C1 segment of cervical spinal cord (tissue), 14 donors: ENCODE results near the gene E2F1.
A peak's percentile ranks its signal among the peaks of the same experiment; 100 is the strongest.

ENCODE experiments used
- DNase-seq, 14 donors: peaks; one replicate each; lab custom pipeline; 2025; lab: John Stamatoyannopoulos, UW

Gene E2F1, protein sequence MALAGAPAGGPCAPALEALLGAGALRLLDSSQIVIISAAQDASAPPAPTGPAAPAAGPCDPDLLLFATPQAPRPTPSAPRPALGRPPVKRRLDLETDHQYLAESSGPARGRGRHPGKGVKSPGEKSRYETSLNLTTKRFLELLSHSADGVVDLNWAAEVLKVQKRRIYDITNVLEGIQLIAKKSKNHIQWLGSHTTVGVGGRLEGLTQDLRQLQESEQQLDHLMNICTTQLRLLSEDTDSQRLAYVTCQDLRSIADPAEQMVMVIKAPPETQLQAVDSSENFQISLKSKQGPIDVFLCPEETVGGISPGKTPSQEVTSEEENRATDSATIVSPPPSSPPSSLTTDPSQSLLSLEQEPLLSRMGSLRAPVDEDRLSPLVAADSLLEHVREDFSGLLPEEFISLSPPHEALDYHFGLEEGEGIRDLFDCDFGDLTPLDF

GRCh38 chr20:33686100-33686983 lies at the start of gene E2F1:
E2F1 (minus strand) TSS chr20:33686385; CDS start chr20:33686264, 121 bp downstream.
- DNase-seq, result peak; percentile 56 to 97 (median 88)

DNA sequence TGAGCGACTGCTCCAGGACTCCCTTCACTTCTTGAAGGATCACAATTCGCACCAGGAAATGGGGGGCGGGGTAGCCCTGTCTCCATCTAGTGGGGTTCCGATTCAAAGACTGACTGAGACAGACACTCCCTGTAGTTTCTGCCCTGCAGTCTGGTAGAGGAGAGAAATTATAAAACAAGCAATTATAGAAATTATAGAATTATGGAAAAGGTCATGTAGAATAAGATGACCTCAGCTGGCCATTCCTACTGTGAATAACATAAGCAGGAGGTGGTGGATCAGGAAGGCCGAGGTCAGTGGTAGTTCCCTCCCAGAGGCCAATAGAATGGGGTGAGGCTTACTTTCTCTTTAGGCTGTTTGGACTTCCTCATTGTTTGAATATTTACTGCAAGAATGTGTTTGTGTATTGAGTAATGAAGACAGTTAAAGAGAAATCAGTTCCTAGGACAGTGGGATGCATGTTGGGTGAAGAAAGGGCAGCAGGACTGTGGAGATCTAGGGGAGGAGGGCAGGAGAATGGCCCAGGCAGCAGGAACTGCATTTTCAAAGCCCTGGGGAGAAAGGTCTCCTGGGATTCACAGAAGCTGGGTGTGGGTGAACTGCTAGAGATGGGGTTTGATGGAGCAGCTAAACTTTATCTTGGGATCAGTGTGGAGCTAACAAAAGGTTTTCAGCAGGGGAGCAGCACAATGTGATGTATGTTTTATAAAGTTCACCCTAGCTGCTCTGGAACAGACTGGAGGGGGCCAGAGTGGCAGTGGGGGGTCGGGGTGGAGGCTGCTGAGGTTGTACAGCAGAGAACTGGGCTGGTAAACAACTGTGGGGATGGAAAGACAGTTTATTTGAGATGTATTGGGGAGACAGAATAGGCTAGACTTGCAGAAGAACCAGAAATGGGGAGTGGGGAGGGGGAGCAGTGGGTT lies 47.7 kb upstream of the E2F1 start:
- DNase-seq, result peak in 3 of 14 donors; percentile 4 to 10 (median 8)

GRCh38 chr20:33732166-33732970 lies 46.2 kb upstream of the E2F1 start:
- peak; percentile 12 to 97 (median 86) for DNase-seq

- peak; percentile 12 to 97 (median 85) for DNase-seq
Measured at GRCh38 chr20:33731693-33732165, 45.5 kb upstream of the E2F1 start, which contains the start of gene ZNF341. ZNF341 (plus strand) TSS chr20:33731996; CDS start chr20:33732022, 26 bp downstream.

GRCh38 chr20:33730946-33731692 lies 44.9 kb upstream of the E2F1 start:
- DNase-seq, result no peak

DNA sequence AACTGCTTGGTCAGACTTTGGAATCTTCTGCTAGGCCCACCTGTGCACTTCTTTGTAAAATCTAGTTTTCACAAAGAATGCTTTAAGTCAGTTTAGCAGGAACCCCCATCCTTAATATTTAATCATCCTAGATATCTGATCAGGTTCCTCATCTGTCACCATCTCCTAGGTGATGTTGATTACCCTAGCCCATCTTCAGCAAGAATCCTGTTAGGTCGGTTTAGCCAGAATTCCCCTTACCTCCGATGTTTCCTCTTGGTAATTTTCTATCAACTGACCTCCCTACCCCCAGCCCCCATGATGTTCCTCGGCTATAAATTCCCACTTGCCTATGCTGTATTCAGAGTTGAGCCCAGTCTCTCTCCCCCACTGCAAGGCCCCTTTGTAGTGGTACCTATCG lies 42.9 kb upstream of the E2F1 start:
- no peak for DNase-seq

DNA sequence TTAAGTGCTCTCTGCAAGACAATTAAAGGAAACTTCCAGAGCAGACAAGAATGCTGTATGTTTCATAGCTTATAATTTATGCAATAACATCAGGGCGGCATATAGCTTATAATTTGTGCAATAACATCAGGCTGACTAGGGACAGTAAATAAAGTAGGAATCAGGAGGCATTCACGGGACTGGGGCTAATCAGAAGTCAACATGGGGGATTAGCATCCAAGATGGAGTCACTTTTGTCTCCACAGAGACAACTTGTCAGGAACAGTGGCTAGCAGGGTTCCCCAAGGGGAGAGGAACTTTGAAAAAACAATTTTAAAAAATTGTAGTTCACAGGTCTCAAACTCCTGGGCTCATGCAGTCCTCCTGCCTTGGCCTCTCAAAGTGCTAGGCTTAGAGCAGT lies 42.3 kb upstream of the E2F1 start:
- no peak for DNase-seq

- no peak for DNase-seq
Measured at GRCh38 chr20:33727806-33728205, 41.6 kb upstream of the E2F1 start.

DNA sequence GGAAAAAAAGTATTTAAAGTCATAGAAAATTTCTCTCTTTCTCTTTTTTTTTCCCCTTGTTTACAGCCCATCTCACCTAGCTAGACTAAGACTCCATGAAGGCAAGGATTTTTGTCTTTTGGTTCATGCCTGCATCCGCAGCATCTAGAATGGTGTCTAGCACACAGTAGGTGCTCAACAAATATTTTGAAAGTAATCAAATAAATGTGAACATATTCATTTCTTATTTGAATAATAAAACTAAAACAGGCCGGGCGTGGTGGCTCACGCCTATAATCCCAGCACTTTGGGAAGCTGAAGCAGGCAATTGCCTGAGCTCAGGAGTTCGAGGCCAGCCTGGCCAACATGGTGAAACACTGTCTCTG lies 40.9 kb upstream of the E2F1 start:
- DNase-seq, result no peak

DNA sequence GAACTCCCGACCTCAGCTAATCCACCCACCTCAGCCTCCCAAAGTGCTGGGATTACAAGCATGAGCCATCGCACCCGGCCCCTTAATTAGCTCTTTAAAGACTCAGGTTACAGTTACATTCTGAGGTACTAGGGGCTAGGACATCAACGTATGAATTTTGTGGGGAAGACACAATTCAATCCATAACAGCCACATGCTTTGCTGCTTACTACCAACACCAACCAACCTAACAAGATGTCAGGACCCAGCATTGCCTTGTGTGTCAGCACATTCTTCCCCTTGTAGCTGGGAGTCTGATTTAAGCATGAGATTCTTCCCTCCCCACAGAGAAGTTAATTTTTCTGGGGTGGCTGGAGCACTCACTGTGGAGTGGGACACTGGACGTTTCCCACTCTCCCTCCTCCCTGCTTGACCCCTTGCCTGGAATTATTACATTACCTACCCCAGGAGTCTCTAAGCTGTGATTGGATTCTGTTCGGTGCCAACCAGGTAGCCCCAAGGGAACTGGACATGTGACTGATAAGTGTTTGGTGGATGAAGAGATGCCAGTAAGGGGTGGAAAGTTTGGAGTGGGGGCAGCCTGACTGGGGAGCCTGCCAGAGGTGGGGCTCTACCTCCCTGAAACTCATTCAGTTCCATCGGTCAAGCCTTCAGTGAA lies 39.6 kb upstream of the E2F1 start:
- no peak for DNase-seq

GRCh38 chr20:33724439-33725094 lies 38.4 kb upstream of the E2F1 start:
- no peak for DNase-seq

DNA sequence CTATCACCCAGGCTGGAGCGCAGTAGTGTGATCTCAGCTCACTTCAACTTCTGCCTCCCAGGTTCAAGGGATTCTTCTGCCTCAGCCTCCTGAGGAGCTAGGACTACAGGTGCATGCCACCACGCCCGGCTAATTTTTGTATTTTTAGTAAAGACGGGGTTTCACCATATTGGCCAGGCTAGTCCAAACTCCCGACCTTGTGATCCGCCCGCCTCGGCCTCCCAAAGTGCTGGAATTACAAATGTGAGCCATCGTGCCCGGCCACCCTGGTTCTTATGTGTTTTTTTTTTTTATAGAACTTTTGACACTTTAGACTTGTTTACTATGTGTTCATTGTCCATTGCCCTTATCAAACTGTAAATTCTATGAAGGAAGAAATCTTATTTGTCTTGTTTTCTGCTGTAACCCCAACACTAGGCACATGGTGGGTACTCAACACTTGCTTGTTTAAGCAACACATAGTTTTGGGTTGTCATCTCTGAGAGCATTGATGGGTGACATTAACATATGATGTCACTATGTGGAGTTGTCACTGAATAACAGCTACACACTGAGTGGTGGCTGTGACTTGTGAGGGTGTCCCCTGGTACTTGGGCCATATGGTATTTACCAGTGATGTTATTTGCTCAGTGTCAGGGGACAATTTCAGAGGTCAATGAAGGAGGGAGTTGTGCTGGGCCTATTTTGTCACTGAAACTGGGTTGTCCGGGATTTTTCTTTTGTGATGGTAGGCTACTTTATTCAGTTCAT lies 35.4 kb upstream of the E2F1 start:
- DNase-seq, result no peak

DNA sequence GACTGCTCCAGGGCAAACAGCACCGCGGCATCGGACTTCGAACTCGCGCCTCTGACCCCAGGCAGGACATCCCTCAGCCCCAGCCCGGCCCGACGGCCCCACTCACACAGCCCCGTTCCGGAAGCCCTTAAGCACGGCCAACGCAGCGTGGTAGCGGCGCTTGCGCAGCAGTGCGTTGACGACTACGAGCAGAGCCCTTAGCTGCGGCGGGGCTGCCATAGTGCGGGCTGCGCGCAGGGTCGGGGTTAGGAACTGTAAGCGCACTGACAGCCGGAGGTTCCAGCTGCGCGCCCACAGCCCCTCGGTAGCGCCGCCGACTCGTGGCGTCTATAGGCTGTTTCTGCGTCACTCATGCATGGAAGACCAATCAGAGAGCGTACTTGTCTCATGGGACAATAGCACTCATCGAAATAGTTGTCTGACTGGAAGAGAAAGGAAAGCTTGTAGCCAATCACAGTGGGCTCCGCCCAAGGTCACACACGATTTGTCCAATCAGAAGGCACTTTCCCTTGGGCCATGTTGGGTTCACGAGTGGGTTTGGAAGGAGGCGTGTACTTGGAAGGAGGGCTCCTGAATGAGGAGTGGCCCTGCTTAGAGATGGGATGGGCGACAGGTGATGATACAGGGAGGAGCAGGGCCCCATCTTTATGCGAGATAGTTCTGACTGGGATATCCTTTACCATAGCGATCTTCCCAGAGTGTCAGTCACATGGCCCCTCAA lies 34.0 kb upstream of the E2F1 start, which contains the start of gene PXMP4:
TSS of gene PXMP4 (minus strand) at position 322 of the 721 bp plus-strand sequence. CDS start at position 219, 103 bp downstream.
- DNase-seq, result peak; percentile 54 to 98 (median 92)

- peak in 1 of 14 donors; percentile 35 for DNase-seq
Measured at GRCh38 chr20:33719277-33719988, 33.2 kb upstream of the E2F1 start.

- no peak for DNase-seq
Measured at GRCh38 chr20:33716498-33716897, 30.3 kb upstream of the E2F1 start.

DNA sequence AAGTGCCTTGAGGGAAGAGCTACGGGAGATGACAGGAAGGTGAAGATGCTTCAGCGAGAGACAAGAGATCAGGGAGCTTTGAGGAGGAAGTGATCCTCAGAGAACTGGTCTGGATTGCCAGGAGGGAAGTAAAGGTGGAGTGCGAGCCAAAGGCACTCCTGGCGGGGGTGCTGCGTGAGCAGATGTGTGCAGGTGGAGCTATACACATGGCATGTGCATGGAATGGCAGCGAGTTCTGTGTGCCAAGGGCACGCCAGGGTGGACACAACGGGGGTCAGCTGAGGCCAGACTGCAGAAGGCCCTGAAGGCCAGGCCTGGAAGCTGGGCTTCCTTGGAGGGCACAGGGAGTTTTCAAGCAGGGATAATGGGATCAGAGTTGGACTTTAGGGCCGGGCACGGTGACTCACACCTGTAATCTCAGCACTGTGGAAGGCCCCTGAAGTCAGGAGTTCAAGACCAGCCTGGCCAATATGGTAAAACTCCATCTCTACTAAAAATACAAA lies 27.7 kb upstream of the E2F1 start:
- DNase-seq, result no peak
